H1 (cell line): ENCODE results near the gene SCART1. TPM values are rescaled to one million over a fixed set of nuclear protein-coding genes. Genes with fewer than 3 reads are reported as not detected.

ENCODE experiments used
- CTCF ChIA-PET: fragments of 300-600 bp; sonication (Branson Sonifier 250); formaldehyde crosslinking; loops from one replicate; lab custom pipeline; 2021; ENCODE audit not compliant: partially characterized antibody; lab: Charles Lee
- POLR2A ChIA-PET: fragments of 300-600 bp; sonication (Branson Sonifier 250); formaldehyde crosslinking; loops from one replicate; lab custom pipeline; 2021; ENCODE audit warnings: inconsistent platforms; ENCODE audit not compliant: partially characterized antibody; lab: Charles Lee
- DNase-seq, 2 experiments: peaks; one replicate each; pipeline versions ENCODE4 v3.0.0 to v3.0.0-alpha.2; 2010 to 2022; ENCODE audit warnings: low spot score in 2 of 2, low read depth in 1 of 2, mixed read lengths in 1 of 2
- FAIRE-seq: peaks from 2 replicates; lab custom pipeline; 2011; peaks lifted over from hg19 to GRCh38; lab: Jason Lieb, UNC
- H2AFZ ChIP-seq: 2 replicates; pipeline ENCODE4 v1.8.1; 2012; ENCODE audit warnings: low read length, inconsistent platforms
- H2AK5ac ChIP-seq: 2 replicates; pipeline ENCODE4 v1.6.1; 2013; ENCODE audit warnings: low read depth, low read length
- H2BK120ac ChIP-seq: replicated peaks from 2 replicates; pipeline ENCODE3; 2013; ENCODE audit warnings: low read depth, low read length, inconsistent platforms
- H2BK12ac ChIP-seq: 2 replicates; pipeline ENCODE4 v1.6.1; 2013; ENCODE audit warnings: low read depth, low read length
- H2BK15ac ChIP-seq: 2 replicates; pipeline ENCODE4 v1.6.1; 2013; ENCODE audit warnings: low read length
- H2BK20ac ChIP-seq: 2 replicates; pipeline ENCODE4 v1.6.1; 2013; ENCODE audit warnings: low read length
- H2BK5ac ChIP-seq: 2 replicates; pipeline ENCODE4 v1.6.1; 2013; ENCODE audit warnings: low read depth, low read length
- H3K14ac ChIP-seq: 2 replicates; pipeline ENCODE4 v1.6.1; 2013; ENCODE audit warnings: inconsistent platforms; ENCODE audit not compliant: insufficient read length
- H3K18ac ChIP-seq: 2 replicates; pipeline ENCODE4 v1.6.1; 2013; ENCODE audit warnings: low read length; ENCODE audit errors: extremely low read depth
- H3K23ac ChIP-seq: 2 replicates; pipeline ENCODE4 v1.6.1; 2013; ENCODE audit warnings: inconsistent platforms; ENCODE audit not compliant: insufficient read length
- H3K23me2 ChIP-seq: 2 replicates; pipeline ENCODE4 v1.6.1; 2013; ENCODE audit warnings: low read depth, low read length
- H3K27ac ChIP-seq: 2 replicates; pipeline ENCODE4 v1.6.1; 2011; ENCODE audit warnings: low read depth, low read length, inconsistent platforms
- H3K27me3 ChIP-seq, 4 experiments: replicated peaks in 1 of 4; 1 replicate in 1 of 4; 2 replicates in 3 of 4; pipeline versions ENCODE4 v1.6.1 to v1.8.1; 2011 to 2013; ENCODE audit warnings: low read length in 3 of 4, mild to moderate bottlenecking in 3 of 4, inconsistent platforms in 2 of 4, mixed read lengths in 2 of 4, moderate library complexity in 1 of 4; ENCODE audit not compliant: control insufficient read depth in 3 of 4, insufficient read depth in 3 of 4; ENCODE audit errors: extremely low read depth in 1 of 4
- H3K36me3 ChIP-seq, 4 experiments: 2 replicates each; pipeline versions ENCODE4 v1.6.1 to v1.8.1; 2011 to 2013; ENCODE audit warnings: mild to moderate bottlenecking in 4 of 4, low read length in 3 of 4, moderate library complexity in 2 of 4, control low read depth in 1 of 4, inconsistent platforms in 1 of 4; ENCODE audit not compliant: insufficient read depth in 4 of 4, control insufficient read depth in 2 of 4
- H3K4ac ChIP-seq: replicated peaks from 2 replicates; pipeline ENCODE3; 2013; ENCODE audit warnings: low read length, low read depth, mixed read lengths, inconsistent platforms; ENCODE audit not compliant: insufficient read length
- H3K4me1 ChIP-seq, 4 experiments: replicated peaks in 1 of 4; 1 replicate in 1 of 4; 2 replicates in 3 of 4; pipeline versions ENCODE4 v1.6.1 to v1.8.1; 2011 to 2013; ENCODE audit warnings: low read length in 3 of 4, inconsistent platforms in 2 of 4, mixed read lengths in 1 of 4; ENCODE audit not compliant: insufficient read depth in 4 of 4, control insufficient read depth in 3 of 4
- H3K4me2 ChIP-seq, 2 experiments: 2 replicates each; pipeline versions ENCODE4 v1.6.1 to v1.8.1; 2011 to 2013; ENCODE audit warnings: low read depth in 2 of 2, low read length in 2 of 2, control low read depth in 1 of 2, inconsistent platforms in 1 of 2, mild to moderate bottlenecking in 1 of 2; ENCODE audit not compliant: insufficient read depth in 1 of 2
- H3K4me3 ChIP-seq, 4 experiments: fragments of 200-600, 300-600 bp in 1 of 4; sonication (generic), shearing (Covaris generic), sonication (Bioruptor Twin) in 1 of 4; 2 replicates each; pipeline versions ENCODE4 v1.5.1 to v1.8.1; 2011 to 2016; ENCODE audit warnings: low read length in 4 of 4, low read depth in 3 of 4, control low read depth in 2 of 4, inconsistent platforms in 2 of 4, mild to moderate bottlenecking in 2 of 4, mixed read lengths in 1 of 4, moderate library complexity in 1 of 4; ENCODE audit not compliant: insufficient read depth in 2 of 4; ENCODE audit errors: extremely low read depth in 1 of 4
- H3K56ac ChIP-seq: replicated peaks from 2 replicates; pipeline ENCODE3; 2013; ENCODE audit warnings: low read depth, mild to moderate bottlenecking, mixed read lengths, low read length, inconsistent platforms; ENCODE audit not compliant: insufficient read length
- H3K79me1 ChIP-seq: 2 replicates; pipeline ENCODE4 v1.6.1; 2013; ENCODE audit warnings: low read depth, low read length, control low read depth
- H3K79me2 ChIP-seq, 2 experiments: 2 replicates each; pipeline versions ENCODE4 v1.6.1 to v1.8.1; 2012 to 2013; ENCODE audit warnings: low read length in 2 of 2, mild to moderate bottlenecking in 2 of 2, inconsistent platforms in 1 of 2; ENCODE audit not compliant: insufficient read depth in 2 of 2, control insufficient read depth in 1 of 2
- H3K9ac ChIP-seq, 4 experiments: replicated peaks in 1 of 4; 1 replicate in 1 of 4; 2 replicates in 3 of 4; pipeline versions ENCODE4 v1.6.1 to v1.8.1; 2011 to 2013; ENCODE audit warnings: low read depth in 3 of 4, low read length in 3 of 4, control low read depth in 2 of 4, mild to moderate bottlenecking in 2 of 4, moderate library complexity in 2 of 4, inconsistent platforms in 1 of 4; ENCODE audit errors: extremely low read depth in 1 of 4
- H3K9me3 ChIP-seq, 2 experiments: 2 replicates each; pipeline versions ENCODE4 v1.6.1 to v1.8.1; 2012 to 2013; ENCODE audit warnings: mild to moderate bottlenecking in 2 of 2, moderate library complexity in 2 of 2, control low read depth in 1 of 2, inconsistent platforms in 1 of 2, low read depth in 1 of 2, low read length in 1 of 2, mixed read lengths in 1 of 2; ENCODE audit not compliant: insufficient read depth in 2 of 2
- H4K20me1 ChIP-seq, 2 experiments: replicated peaks in 1 of 2; 2 replicates each; pipeline versions ENCODE3 to v1.8.1; 2011 to 2013; ENCODE audit warnings: inconsistent platforms in 2 of 2, low read length in 2 of 2, mild to moderate bottlenecking in 1 of 2; ENCODE audit not compliant: insufficient read depth in 2 of 2, control insufficient read depth in 1 of 2
- H4K5ac ChIP-seq: 2 replicates; pipeline ENCODE4 v1.6.1; 2013; ENCODE audit warnings: low read length, low read depth, mixed read lengths, inconsistent platforms; ENCODE audit not compliant: insufficient read length
- H4K8ac ChIP-seq: 2 replicates; pipeline ENCODE4 v1.8.0; 2013; ENCODE audit warnings: mild to moderate bottlenecking, moderate library complexity, low read length, inconsistent platforms; ENCODE audit not compliant: insufficient read depth; ENCODE audit errors: extremely low read depth
- H4K91ac ChIP-seq: replicated peaks from 2 replicates; pipeline ENCODE3; 2013; ENCODE audit warnings: low read length, mixed read lengths, inconsistent platforms; ENCODE audit not compliant: insufficient read length
- CBX5 ChIP-seq: fragments of 300-800, 300-1000 bp; sonication (generic); IDR thresholded peaks from 2 replicates; pipeline ENCODE4 v1.7.1; 2016; ENCODE audit warnings: antibody characterized with exemption, low read length, low read depth
- CBX8 ChIP-seq: fragments of 300-800, 300-1000 bp; sonication (generic); IDR thresholded peaks from 2 replicates; pipeline ENCODE4 v1.7.1; 2016; ENCODE audit warnings: low read depth, low read length, borderline replicate concordance
- TAF7 ChIP-seq: optimal IDR thresholded peaks from 2 replicates; pipeline ENCODE3; 2011; ENCODE audit warnings: low read depth, mild to moderate bottlenecking, inconsistent platforms, low read length, moderate library complexity, borderline replicate concordance
- USF2 ChIP-seq: IDR thresholded peaks from 2 replicates; pipeline ENCODE4 v1.6.1; 2011; ENCODE audit warnings: low read length, improper control_type of control experiment
- WGBS, 2 experiments: shearing (Covaris generic) in 1 of 2; methylation state at CpG; one replicate each; pipeline versions ENCODE4 v1.1.6 to v1.1.7; 2013 to 2015; ENCODE audit warnings: low lambda C conversion rate in 2 of 2, mixed read lengths in 2 of 2, inconsistent platforms in 1 of 2, low coverage in 1 of 2, missing lambda C conversion rate in 1 of 2; ENCODE audit not compliant: insufficient replicate concordance in 2 of 2, insufficient coverage in 1 of 2, insufficient read length in 1 of 2; ENCODE audit errors: extremely low coverage in 1 of 2, missing lambda C conversion rate in 1 of 2; 5-methylcytosine and 5-hydroxymethylcytosine counted together
- polyA plus RNA-seq, 7 experiments: library from polyadenylated mRNA; depleted of rRNA in 3 of 7; stranded (reverse) in 5 of 7; unstranded in 2 of 7; fragments of >200 nt in 5 of 7; fragments of 200-250 nt in 2 of 7; gene quantifications; 1 replicate in 5 of 7; 2 replicates in 1 of 7; 4 replicates in 1 of 7; pipeline versions ENCODE4 v1.2.1 to v1.2.3, GENCODE V29; 2011 to 2013; ENCODE audit warnings: missing spikeins in 2 of 7, mixed read lengths in 2 of 7
- total RNA-seq: library from RNA; stranded (reverse); fragmentation: NEBNext Ultra II Directional; extraction: Animal tissue kit (Norgen Biotek cat#: 25700); gene quantifications from 2 replicates; pipeline ENCODE4 v1.2.1, GENCODE V29; 2021

SCART1 gene
- total and polyA plus RNA-seq, 2 of the 8 experiments (the other 6 are each of a cell fraction or from before 2014, with no cell fraction given), result 0.14 to 0.19 TPM

GRCh38 chr10:133460208-133460769 is 6.5 kb downstream of the SCART1 start:
- peaks cover 73 to 89% of the 10 kb centered on the region in 2 experiments for H3K9me3 ChIP-seq
- no peak for TF ChIP-seq USF2
- no peak for TF ChIP-seq CBX8
- no peak for TF ChIP-seq CBX5
- no peak for TF ChIP-seq TAF7

More at GRCh38 chr10:133460208-133460769, 6.5 kb downstream of the SCART1 start:
- ChIA-PET CTCF (no interaction called here), POLR2A (no interaction called here)
- WGBS, 2 experiments, result 92% methylated on average over 14 of the region's 14 CpGs; no CpG with 5 or more reads in 1 of the 2 experiments
- Histone ChIP-seq H4K20me1 (no peaks in the 10 kb centered on the region), H3K4me2 (no peak overlapping the region), H3K27ac (no peak overlapping the region), H4K8ac (no peak overlapping the region), H3K4me3 (no peak overlapping the region), H3K79me2 (no peaks in the 10 kb centered on the region), H2BK5ac (no peak overlapping the region), H2BK20ac (no peak overlapping the region), H3K4me1 (no peaks in the 10 kb centered on the region), H3K4ac (no peak overlapping the region), H3K79me1 (no peaks in the 10 kb centered on the region), H2AFZ (no peak overlapping the region), H3K9ac (no peak overlapping the region), H3K23ac (no peak overlapping the region), H3K23me2 (no peaks in the 10 kb centered on the region), H4K91ac (no peak overlapping the region), H3K27me3 (no peaks in the 10 kb centered on the region), H2BK15ac (no peak overlapping the region), H4K5ac (no peak overlapping the region), H2BK120ac (no peak overlapping the region), H2AK5ac (no peak overlapping the region), H3K14ac (no peak overlapping the region), H3K18ac (no peak overlapping the region), H2BK12ac (no peak overlapping the region), H3K36me3 (no peaks in the 10 kb centered on the region; a peak in 1 of 8 replicates), H3K56ac (no peak overlapping the region)
- FAIRE-seq (no peak), DNase-seq (no peak)
